PC-3 (cell line): Measurements from ENCODE around the gene SLC7A6.

Experiments
- CTCF ChIP-seq: fragments of 300-600 bp; sonication (generic); conservative IDR thresholded peaks from 2 replicates; pipeline ENCODE4 v1.5.1; 2017; ENCODE audit warnings: antibody characterized with exemption, low read depth, mild to moderate bottlenecking, low read length
- EZH2 ChIP-seq: fragments of 300-600 bp; sonication (generic); IDR thresholded peaks from one replicate; pipeline ENCODE4 v1.6.1; 2017; ENCODE audit warnings: antibody characterized with exemption, mild to moderate bottlenecking, low read length; ENCODE audit not compliant: unreplicated experiment

GRCh38 chr16:68236826-68237242 is 27.5 kb upstream of the SLC7A6 start:
- TF ChIP-seq CTCF (no peak), EZH2 (no peak)
